Retinal pigment epithelial cell (primary cell): Measurements from ENCODE around the gene SCN5A.
A peak's percentile ranks its signal among the peaks of the same experiment; 100 is the strongest.

ENCODE experiments used
- DNase-seq: peaks from one replicate; pipeline ENCODE4 v3.0.0-alpha.2; 2010; ENCODE audit warnings: low read depth
- H3K4me3 ChIP-seq: 2 replicates; pipeline ENCODE4 v1.5.1; 2011; ENCODE audit warnings: mild to moderate bottlenecking, low read length, control low read depth, moderate library complexity
- TF ChIP-seq, protein P1 (sequence below): conservative IDR thresholded peaks from 2 replicates; pipeline ENCODE4 v1.5.1; 2011; ENCODE audit warnings: low read depth, low read length, control low read depth, inconsistent platforms

SCN5A gene

DNA sequence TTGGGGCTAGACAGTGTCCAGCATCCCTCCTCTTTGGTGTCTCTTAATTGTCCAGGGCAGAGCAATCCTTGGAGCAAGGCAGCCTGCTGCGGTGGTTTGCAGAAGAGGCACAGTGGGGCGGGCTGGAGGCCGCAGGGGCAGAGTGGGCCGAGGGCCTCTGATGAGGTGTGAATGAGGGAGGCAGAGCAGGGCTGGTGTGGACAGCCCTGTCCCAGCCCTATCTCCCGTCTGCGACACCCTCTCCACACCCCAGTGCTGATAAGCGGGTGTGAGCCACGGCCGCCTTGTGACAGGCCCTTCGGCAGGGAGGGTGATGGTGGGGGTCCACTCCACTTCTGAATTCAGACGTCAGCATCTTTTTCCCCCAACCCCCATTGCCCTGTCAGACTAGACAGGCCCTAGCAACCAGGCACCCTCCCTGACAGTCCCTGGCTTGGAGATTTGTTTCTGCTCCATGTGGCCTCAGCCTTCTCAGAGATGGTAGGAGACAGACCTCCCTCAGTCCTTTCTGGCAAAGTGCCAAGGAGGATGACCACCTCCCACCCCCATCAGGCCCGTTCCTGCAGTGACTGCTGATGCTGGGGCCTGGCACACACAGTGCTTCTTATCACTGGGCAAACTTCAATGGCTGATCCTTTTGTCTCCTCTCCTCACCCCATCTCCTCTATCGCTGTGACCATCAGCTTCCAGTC lies 116.1 kb downstream of the SCN5A start:
- no peak for DNase-seq
- TF ChIP-seq, protein P1, sequence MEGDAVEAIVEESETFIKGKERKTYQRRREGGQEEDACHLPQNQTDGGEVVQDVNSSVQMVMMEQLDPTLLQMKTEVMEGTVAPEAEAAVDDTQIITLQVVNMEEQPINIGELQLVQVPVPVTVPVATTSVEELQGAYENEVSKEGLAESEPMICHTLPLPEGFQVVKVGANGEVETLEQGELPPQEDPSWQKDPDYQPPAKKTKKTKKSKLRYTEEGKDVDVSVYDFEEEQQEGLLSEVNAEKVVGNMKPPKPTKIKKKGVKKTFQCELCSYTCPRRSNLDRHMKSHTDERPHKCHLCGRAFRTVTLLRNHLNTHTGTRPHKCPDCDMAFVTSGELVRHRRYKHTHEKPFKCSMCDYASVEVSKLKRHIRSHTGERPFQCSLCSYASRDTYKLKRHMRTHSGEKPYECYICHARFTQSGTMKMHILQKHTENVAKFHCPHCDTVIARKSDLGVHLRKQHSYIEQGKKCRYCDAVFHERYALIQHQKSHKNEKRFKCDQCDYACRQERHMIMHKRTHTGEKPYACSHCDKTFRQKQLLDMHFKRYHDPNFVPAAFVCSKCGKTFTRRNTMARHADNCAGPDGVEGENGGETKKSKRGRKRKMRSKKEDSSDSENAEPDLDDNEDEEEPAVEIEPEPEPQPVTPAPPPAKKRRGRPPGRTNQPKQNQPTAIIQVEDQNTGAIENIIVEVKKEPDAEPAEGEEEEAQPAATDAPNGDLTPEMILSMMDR, result no peak

DNA sequence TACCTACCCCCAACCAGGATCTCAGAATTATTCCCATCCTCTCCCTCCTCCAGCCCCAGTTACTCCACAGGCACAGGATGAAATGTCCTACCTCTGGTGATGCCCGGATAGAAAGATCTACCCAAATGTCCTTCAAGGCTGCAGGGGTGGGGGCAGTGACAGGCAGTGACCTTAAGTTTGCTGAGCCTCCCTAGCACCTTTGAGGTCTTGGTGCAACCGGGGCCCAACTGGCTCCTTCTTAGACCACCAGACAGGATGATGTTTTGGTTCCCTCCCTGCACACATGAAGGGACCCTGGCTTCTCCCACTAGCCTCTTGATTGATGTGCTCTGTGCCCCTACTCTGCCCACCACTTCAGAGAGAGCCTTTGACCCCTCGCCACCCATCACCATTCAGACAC lies 117.0 kb downstream of the SCN5A start:
- H3K4me3 ChIP-seq, result no peak overlapping the region
- no peak for DNase-seq
- TF ChIP-seq, protein P1, result no peak

More for the DNA sequence above, 116.1 kb downstream of the SCN5A start:
- H3K4me3 ChIP-seq, result no peak overlapping the region

DNA sequence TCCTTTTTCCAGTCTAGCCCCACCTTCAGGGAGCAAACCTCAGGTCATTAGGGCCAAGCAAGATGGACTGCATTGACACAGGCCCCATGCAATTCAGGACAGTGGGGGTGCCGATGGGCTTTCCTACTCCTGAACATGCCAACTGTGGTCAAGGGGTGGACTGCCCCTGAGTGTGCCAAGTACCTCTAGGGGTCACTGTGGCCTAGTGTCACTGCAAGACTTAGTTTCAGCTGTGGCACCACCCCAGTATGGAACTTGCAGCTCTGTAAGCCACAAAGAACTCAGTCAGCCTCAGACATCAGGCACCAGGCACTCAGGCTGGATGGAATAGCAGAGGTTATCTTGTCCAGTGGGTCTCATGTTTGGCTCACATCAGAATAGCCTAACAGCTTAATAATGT lies 121.0 kb downstream of the SCN5A start:
- DNase-seq, result no peak
- H3K4me3 ChIP-seq, result no peak overlapping the region
- TF ChIP-seq, protein P1, result peak; percentile 22

DNA sequence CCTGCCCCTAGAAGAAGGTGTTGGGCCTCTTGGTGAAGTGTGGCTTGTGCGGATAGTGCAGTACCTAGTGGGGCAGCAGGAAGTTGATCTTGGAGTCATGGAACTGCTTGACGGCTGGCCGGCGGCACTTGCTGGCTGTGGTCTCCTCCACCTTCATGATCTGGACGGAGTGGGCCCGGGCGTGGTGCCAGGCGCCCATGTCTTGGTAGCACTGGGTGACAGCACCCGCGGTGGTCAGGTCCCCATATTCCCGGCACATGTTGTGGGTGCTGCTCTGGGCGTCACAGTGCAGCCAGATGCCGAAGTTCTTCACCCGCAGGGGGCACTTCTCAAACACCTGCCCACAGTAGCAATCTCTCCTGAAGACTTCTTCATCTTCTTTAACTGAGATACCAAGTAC lies 122.7 kb downstream of the SCN5A start:
- TF ChIP-seq, protein P1, result no peak
- DNase-seq, result no peak
- no peak overlapping the region for H3K4me3 ChIP-seq

DNA sequence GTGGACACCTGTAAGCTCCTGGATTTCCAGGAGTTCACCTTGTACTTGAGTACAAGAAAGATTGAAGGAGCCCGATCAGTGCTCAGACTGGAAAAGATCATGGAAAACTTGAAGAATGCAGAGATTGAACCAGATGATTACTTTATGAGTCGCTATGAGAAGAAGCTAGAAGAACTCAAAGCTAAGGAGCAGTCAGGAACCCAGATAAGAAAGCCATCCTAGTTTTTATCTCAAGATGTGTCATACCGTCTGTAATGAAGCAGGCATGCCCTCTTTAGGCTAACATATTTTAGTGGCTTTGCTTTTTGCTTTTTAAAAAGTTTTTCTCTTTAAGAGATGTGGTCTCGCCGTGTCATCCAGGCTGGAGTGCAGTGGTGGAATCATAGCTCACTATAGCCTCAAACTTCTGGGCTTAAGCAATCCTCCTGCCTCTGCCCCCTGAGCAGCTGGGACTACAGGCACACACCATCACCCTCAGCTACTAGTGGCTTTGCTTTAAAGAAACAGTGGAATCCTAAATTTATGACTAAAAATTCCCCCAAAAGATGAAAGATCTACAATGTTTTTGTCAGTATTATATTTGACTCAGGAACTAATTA lies 125.2 kb downstream of the SCN5A start:
- TF ChIP-seq, protein P1, result no peak
- DNase-seq, result no peak
- H3K4me3 ChIP-seq, result no peak overlapping the region

DNA sequence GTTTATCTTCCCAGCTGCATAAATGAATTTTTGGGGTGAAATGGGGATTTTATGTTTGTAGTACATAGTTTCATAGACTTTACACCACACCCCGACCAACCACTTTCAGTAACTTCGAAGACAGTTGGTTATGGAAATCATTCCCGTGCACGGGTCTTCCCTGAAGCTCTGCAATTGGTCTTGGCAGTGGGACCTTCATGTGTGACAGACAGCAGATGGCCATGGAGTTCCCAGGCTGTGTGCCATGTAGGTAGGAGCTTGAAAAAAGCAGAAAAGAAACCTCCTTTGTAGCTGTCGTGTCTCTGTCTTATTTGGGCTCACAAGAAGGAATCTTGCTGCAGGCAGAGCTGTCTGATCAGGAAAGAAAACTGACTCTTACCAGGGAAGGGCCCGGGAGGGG lies 127.5 kb downstream of the SCN5A start:
- DNase-seq, result no peak
- no peak overlapping the region for H3K4me3 ChIP-seq
- TF ChIP-seq, protein P1, result no peak

DNA sequence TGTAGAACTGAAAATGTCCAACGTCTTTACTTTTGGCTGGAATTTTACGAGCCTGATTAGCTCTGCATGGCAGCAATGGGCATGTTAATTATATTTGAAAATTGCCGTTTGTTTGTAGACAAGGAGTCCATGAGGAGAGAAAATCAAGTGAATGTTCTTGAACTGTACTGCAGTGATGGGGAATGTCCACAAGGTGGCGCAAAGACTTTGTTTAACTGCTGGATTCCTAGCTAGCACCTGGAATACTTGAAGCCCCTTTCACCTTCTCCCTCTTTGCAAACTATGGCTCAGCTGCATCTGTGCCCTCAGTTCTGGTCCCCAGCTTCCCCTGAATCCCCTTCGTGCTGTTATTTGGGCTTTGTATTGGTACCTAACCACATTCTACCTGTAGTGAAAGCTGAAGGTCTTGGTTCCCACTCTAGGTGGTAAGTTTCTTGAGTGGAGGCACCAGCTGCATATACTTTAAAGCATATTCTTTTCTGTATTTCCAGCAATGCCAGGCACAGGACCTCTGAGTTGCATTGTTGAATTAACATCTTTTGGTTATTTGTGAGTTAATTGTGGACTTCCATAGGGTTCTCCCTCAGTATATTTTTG lies 128.0 kb downstream of the SCN5A start:
- DNase-seq, result no peak

More for the DNA sequence above, 128.0 kb downstream of the SCN5A start:
- TF ChIP-seq, protein P1, result peak; percentile 91
- H3K4me3 ChIP-seq, result no peak overlapping the region
